Loucy (cell line): ENCODE measurements around the gene GAGE12J.
"Not testable (repeated sequence)": the region's sequence is repeated elsewhere in the genome, so short reads cannot be mapped to it uniquely, and the experiment has no call there.

Source experiments
- EZH2phosphoT487 ChIP-seq: fragments of 200-600 bp; IDR thresholded peaks from 2 replicates; pipeline ENCODE4 v1.6.1; 2018; ENCODE audit warnings: antibody characterized with exemption, mild to moderate bottlenecking, moderate library complexity, borderline replicate concordance
- TF ChIP-seq, protein P1 (sequence below): fragments of 200-600 bp; sonication (generic); conservative IDR thresholded peaks from 2 replicates; pipeline ENCODE4 v1.5.1; 2014; ENCODE audit warnings: mild to moderate bottlenecking, antibody characterized with exemption, low read length

DNA sequence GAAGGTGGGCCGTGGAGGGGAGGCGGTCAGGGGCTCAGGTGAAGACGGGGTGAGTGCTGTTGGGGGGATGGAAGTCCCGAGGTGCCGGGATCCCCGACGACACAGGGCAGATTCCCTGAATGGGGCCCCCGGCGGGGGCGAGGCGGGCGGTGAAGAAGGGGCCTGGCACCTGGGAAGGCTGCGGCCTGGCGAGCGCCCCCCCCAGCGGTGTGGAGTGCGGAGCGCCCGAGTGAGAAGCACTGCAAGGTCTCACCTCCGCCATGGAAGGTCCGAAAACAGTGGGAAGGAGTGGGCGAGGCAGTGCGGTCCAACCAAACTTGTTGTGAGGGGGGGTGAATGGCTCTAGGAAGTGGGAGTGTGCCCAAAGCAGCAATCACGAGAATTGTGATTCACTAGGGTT, 19.6 kb downstream of the GAGE12J start:
- TF ChIP-seq, protein P1, sequence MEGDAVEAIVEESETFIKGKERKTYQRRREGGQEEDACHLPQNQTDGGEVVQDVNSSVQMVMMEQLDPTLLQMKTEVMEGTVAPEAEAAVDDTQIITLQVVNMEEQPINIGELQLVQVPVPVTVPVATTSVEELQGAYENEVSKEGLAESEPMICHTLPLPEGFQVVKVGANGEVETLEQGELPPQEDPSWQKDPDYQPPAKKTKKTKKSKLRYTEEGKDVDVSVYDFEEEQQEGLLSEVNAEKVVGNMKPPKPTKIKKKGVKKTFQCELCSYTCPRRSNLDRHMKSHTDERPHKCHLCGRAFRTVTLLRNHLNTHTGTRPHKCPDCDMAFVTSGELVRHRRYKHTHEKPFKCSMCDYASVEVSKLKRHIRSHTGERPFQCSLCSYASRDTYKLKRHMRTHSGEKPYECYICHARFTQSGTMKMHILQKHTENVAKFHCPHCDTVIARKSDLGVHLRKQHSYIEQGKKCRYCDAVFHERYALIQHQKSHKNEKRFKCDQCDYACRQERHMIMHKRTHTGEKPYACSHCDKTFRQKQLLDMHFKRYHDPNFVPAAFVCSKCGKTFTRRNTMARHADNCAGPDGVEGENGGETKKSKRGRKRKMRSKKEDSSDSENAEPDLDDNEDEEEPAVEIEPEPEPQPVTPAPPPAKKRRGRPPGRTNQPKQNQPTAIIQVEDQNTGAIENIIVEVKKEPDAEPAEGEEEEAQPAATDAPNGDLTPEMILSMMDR: not testable (repeated sequence)
- TF ChIP-seq EZH2phosphoT487: not testable (repeated sequence)
